ENCODE results near the gene MTHFD1L. TPM values are rescaled to one million over a fixed set of nuclear protein-coding genes. Genes with fewer than 3 reads are reported as not detected.

MTHFD1L gene
- total and polyA plus RNA-seq, 2 of the 4 experiments (the other 2 are of a cell fraction), result 43.5 to 53.2 TPM

- DNase-seq (no peak), ATAC-seq (ENCODE audit: low read depth) (no peak)
- H3K36me3 ChIP-seq (ENCODE audit: control insufficient read depth, insufficient read depth, low read length), result peaks cover 64% of the 10 kb centered on the region
- intact Hi-C loops (cut with micrococcal nuclease), result loop anchor here (10.0 kb wide), 1 partner anchor 226 kb away; no protein-coding TSS in a partner anchor
- peaks cover 17% of the 10 kb centered on the region for H3K9me1 ChIP-seq (ENCODE audit: insufficient read depth, low read length)
- no TSS peak for BruUV-seq (replicated peaks)
- no peak overlapping the region for H3K4me2 ChIP-seq (ENCODE audit: low read depth, low read length)
- dilution Hi-C loops (cut with HindIII; ENCODE audit: low sequenced_read_pairs, unreplicated experiment), result no loop called here
- H3K4ac ChIP-seq (ENCODE audit: low read depth, low read length), result no peak overlapping the region
- peaks cover 20% of the 10 kb centered on the region for H3K4me1 ChIP-seq (ENCODE audit: control insufficient read depth, insufficient read depth, low read length)
- H3K9ac ChIP-seq (ENCODE audit: low read depth, low read length), result no peak overlapping the region
- WGBS, 2 experiments (ENCODE audit: extremely low coverage in 2 of 2, insufficient read length in 1 of 2), result 88% methylated on average over 1 of the region's 7 CpGs; no CpG with 5 or more reads in 1 of the 2 experiments
- peaks cover 21 to 46% of the 10 kb centered on the region in 2 experiments for H3K79me1 ChIP-seq (ENCODE audit: low read depth in 1 of 2, low read length in 2 of 2)
- no peak overlapping the region for H3K27ac ChIP-seq (ENCODE audit: insufficient read depth, low read length)
- ChIA-PET CTCF (interaction anchor here (0.5 to 1.5 kb wide), 2 partner anchors 9 to 305 kb away, joined by 3 to 5 read pairs; no protein-coding TSS in a partner anchor), POLR2A (ENCODE audit: unreplicated experiment) (no interaction called here)
- no peak overlapping the region for H2AFZ ChIP-seq (replicated peaks; ENCODE audit: low read length, poor library complexity)
- no peak for TF ChIP-seq USF2 (IDR thresholded peaks at IDR 0.05; ENCODE audit: low read depth, low read length)
- TF ChIP-seq RAD21 (IDR thresholded peaks at IDR 0.05; ENCODE audit: low read length), result no peak
- no peak for TF ChIP-seq RFX5 (IDR thresholded peaks at IDR 0.05; ENCODE audit: low read depth, low read length)
- no peak for TF ChIP-seq FOS (IDR thresholded peaks at IDR 0.05; ENCODE audit: low read depth, low read length)
- TF ChIP-seq MXI1 (IDR thresholded peaks at IDR 0.05; ENCODE audit: borderline replicate concordance, low read depth, low read length), result no peak
- no peak for TF ChIP-seq SMC3 (IDR thresholded peaks at IDR 0.05; ENCODE audit: low read depth, low read length)
- TF ChIP-seq ELK1 (IDR thresholded peaks at IDR 0.05; ENCODE audit: borderline replicate concordance, low read depth, low read length), result no peak
- H4K8ac ChIP-seq (ENCODE audit: low read depth in 2 of 2, low read length in 2 of 2), result 0 out of 4 replicates have a peak overlapping the region, but pooled peaks of 1 of the 2 experiments have one; percentile 2
- H2BK15ac ChIP-seq (ENCODE audit: low read depth, low read length), result no peak overlapping the region
- no peak overlapping the region; the same call in 1 of the 2 replicates for H2AK5ac ChIP-seq (ENCODE audit: low read depth, low read length)
- no peak overlapping the region for H3K18ac ChIP-seq (ENCODE audit: low read depth, low read length)
- H2BK20ac ChIP-seq (ENCODE audit: low read depth, low read length), result no peak overlapping the region
- H4K5ac ChIP-seq (ENCODE audit: low read depth, low read length), result no peak overlapping the region
- no peak overlapping the region for H2AK9ac ChIP-seq (replicated peaks; ENCODE audit: low read depth, low read length, poor library complexity)
- H3K56ac ChIP-seq (ENCODE audit: extremely low read depth, insufficient read depth, low read length), result no peak overlapping the region
- no peak overlapping the region for H2BK120ac ChIP-seq (ENCODE audit: low read depth, low read length)
- H3K23ac ChIP-seq (ENCODE audit: low read depth, low read length), result no peak overlapping the region
- H2BK5ac ChIP-seq (ENCODE audit: low read depth, low read length, poor library complexity, severe bottlenecking), result no peak overlapping the region
- no peak overlapping the region; the same call in 1 of the 2 replicates for H3K14ac ChIP-seq (replicated peaks; ENCODE audit: low read depth, low read length)
- no peaks in the 10 kb centered on the region for H3K9me3 ChIP-seq (ENCODE audit: control insufficient read depth, insufficient read depth, low read length)
- H3K4me3 ChIP-seq (ENCODE audit: insufficient read depth, low read depth, low read length), result no peak overlapping the region
- no peaks in the 10 kb centered on the region for H3K27me3 ChIP-seq (ENCODE audit: control insufficient read depth, insufficient read depth, low read length)
- 0 out of 2 replicates have a peak, but pooled peaks cover 5% of the 10 kb centered on the region for H4K20me1 ChIP-seq (ENCODE audit: insufficient read depth, low read length)
- H4K91ac ChIP-seq (ENCODE audit: insufficient read depth, low read depth, low read length), result peak overlapping the region; percentile 34; the same call in 1 of the 2 replicates
- in situ Hi-C loops (cut with MboI; ENCODE audit: low sequenced_read_pairs), result no loop called here
Measured at GRCh38 chr6:151018911-151019782, 153.6 kb downstream of the MTHFD1L start.
